Endodermal cell (in vitro differentiated cells): Measurements from ENCODE around the gene ZFP2. TPM values are rescaled to one million over a fixed set of nuclear protein-coding genes. Genes with fewer than 3 reads are reported as not detected.
"Not testable (repeated sequence)": the region's sequence is repeated elsewhere in the genome, so short reads cannot be mapped to it uniquely, and the experiment has no call there.

Source experiments
- DNase-seq: peaks from one replicate; pipeline ENCODE4 v3.0.0-alpha.2; 2017
- H3K27ac ChIP-seq: 2 replicates; pipeline ENCODE4 v1.5.1; 2013; ENCODE audit warnings: mild to moderate bottlenecking, low read depth, low read length, moderate library complexity
- H3K27me3 ChIP-seq: 2 replicates; pipeline ENCODE4 v1.6.1; 2013; ENCODE audit warnings: mild to moderate bottlenecking, low read length, moderate library complexity; ENCODE audit not compliant: insufficient read depth, control insufficient read depth, poor library complexity, severe bottlenecking
- H3K36me3 ChIP-seq: 2 replicates; pipeline ENCODE4 v1.7.0; 2013; ENCODE audit warnings: mild to moderate bottlenecking, low read length, moderate library complexity; ENCODE audit not compliant: control insufficient read depth, insufficient read depth
- H3K4me1 ChIP-seq: one replicate; pipeline ENCODE4 v1.7.0; 2013; ENCODE audit warnings: low read length; ENCODE audit not compliant: control insufficient read depth, insufficient read depth
- H3K4me3 ChIP-seq: 2 replicates; pipeline ENCODE4 v1.5.1; 2013; ENCODE audit warnings: mild to moderate bottlenecking, low read length, moderate library complexity
- H3K9ac ChIP-seq: 2 replicates; pipeline ENCODE4 v1.6.1; 2013; ENCODE audit warnings: mild to moderate bottlenecking, low read length, moderate library complexity; ENCODE audit not compliant: poor library complexity, severe bottlenecking; ENCODE audit errors: extremely low read depth
- H3K9me3 ChIP-seq: 2 replicates; pipeline ENCODE4 v1.6.1; 2013; ENCODE audit warnings: mild to moderate bottlenecking, low read length, moderate library complexity; ENCODE audit not compliant: control insufficient read depth
- H3K27ac Mint-ChIP-seq: 2 replicates; pipeline ENCODE4 v1.8.0; 2020; ENCODE audit warnings: mixed read lengths
- H3K27me3 Mint-ChIP-seq: 2 replicates; pipeline ENCODE4 v1.8.0; 2021; ENCODE audit warnings: mild to moderate bottlenecking, mixed read lengths; ENCODE audit not compliant: insufficient read depth
- H3K36me3 Mint-ChIP-seq: 2 replicates; pipeline ENCODE4 v1.8.0; 2020; ENCODE audit warnings: low read depth, mixed read lengths
- H3K4me1 Mint-ChIP-seq: 2 replicates; pipeline ENCODE4 v1.8.0; 2020; ENCODE audit warnings: mixed read lengths
- H3K4me3 Mint-ChIP-seq: 2 replicates; pipeline ENCODE4 v1.8.0; 2020; ENCODE audit warnings: mild to moderate bottlenecking, moderate library complexity, mixed read lengths
- H3K9me3 Mint-ChIP-seq: 2 replicates; pipeline ENCODE4 v1.8.0; 2020; ENCODE audit warnings: mild to moderate bottlenecking, mixed read lengths
- WGBS, 2 experiments: methylation state at CpG; one replicate each; pipeline versions ENCODE4 v1.1.5 to v1.1.7; 2013; ENCODE audit warnings: missing lambda C conversion rate in 2 of 2, mixed read lengths in 1 of 2; ENCODE audit not compliant: insufficient coverage in 1 of 2, insufficient read length in 1 of 2; 5-methylcytosine and 5-hydroxymethylcytosine counted together
- total RNA-seq, 2 donors: library from RNA; stranded (reverse); fragmentation: NEBNext Ultra II Directional in 1 of 2; extraction: Animal tissue kit (Norgen Biotek cat#: 25700) in 1 of 2; gene quantifications; 2 replicates in 1 of 2; 3 replicates in 1 of 2; pipeline ENCODE4 v1.2.1, GENCODE V29; 2021
- TF ChIP-seq, protein P1 (sequence below): fragments of 200-600 bp; sonication (generic); conservative IDR thresholded peaks from 2 replicates; pipeline ENCODE4 v1.5.0; 2021; ENCODE audit warnings: antibody characterized with exemption, mild to moderate bottlenecking

Gene ZFP2
- total RNA-seq, 2 donors from 2014 or later = 1.8 to 3.3 TPM

GRCh38 chr5:178854284-178854683 lies 41.4 kb upstream of the ZFP2 start:
- no peaks in the 10 kb centered on the region for H3K36me3 ChIP-seq
- H3K4me1 Mint-ChIP-seq = peaks cover 4% of the 10 kb centered on the region
- no peaks in the 10 kb centered on the region for H3K36me3 Mint-ChIP-seq
- no peak overlapping the region for H3K27ac Mint-ChIP-seq
- H3K27me3 ChIP-seq = no peaks in the 10 kb centered on the region
- no peak overlapping the region for H3K4me3 Mint-ChIP-seq
- 81 to 94% methylated on average over 2 to 5 of the region's 5 CpGs for WGBS, 2 experiments
- TF ChIP-seq, protein P1, sequence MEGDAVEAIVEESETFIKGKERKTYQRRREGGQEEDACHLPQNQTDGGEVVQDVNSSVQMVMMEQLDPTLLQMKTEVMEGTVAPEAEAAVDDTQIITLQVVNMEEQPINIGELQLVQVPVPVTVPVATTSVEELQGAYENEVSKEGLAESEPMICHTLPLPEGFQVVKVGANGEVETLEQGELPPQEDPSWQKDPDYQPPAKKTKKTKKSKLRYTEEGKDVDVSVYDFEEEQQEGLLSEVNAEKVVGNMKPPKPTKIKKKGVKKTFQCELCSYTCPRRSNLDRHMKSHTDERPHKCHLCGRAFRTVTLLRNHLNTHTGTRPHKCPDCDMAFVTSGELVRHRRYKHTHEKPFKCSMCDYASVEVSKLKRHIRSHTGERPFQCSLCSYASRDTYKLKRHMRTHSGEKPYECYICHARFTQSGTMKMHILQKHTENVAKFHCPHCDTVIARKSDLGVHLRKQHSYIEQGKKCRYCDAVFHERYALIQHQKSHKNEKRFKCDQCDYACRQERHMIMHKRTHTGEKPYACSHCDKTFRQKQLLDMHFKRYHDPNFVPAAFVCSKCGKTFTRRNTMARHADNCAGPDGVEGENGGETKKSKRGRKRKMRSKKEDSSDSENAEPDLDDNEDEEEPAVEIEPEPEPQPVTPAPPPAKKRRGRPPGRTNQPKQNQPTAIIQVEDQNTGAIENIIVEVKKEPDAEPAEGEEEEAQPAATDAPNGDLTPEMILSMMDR = no peak
- H3K4me1 ChIP-seq = no peaks in the 10 kb centered on the region
- DNase-seq = no peak
- H3K4me3 ChIP-seq = no peak overlapping the region
- H3K9ac ChIP-seq = no peak overlapping the region
- peaks cover 4% of the 10 kb centered on the region for H3K27me3 Mint-ChIP-seq
- H3K9me3 Mint-ChIP-seq = no peaks in the 10 kb centered on the region
- peaks cover 7% of the 10 kb centered on the region for H3K9me3 ChIP-seq
- no peak overlapping the region for H3K27ac ChIP-seq

DNA sequence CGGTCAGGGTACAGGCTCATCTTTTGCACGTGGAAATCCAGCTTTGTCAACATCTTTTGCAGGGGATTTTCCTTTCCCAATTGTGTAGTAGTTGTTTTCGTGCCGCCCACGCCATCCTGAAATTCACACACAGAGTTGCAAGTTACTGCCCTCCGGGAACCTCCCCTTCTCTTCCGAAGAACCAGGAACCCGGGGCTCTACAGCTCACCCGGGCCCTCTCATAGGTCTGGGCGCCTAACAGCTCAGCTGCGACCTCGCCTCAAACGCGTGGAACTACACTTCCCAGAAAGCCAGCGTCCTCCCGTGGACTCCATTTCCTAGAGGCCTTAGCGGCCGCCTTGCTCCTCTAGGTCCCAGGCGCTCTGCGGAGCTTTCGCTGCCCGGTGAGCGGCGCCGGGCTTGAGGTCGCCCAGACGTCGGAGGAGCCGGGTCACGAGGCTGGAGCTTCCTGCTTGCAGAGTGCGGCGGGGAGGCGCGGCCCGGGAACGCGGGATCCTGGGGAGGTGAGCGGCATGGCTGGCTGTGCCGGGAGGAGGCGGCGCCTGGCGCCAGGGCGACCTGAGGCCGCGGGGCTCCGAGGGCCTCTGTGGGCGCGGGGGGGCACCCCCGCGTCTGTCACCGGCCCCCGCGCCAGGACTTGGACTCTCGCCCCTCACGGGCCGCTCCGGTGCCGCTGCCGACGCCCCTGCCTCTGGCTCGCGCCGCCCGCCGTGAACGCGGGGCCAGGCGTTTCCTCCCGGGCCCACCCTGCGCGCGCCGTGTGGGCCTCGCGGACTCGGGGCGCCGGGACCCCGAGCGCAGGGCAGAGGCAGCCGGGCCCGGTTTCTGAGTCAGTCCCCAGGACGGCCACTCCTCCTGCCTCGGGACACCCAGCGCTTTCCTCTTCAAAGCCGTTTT lies 35.8 kb upstream of the ZFP2 start, which contains the start of gene ZNF354B:
ZNF354B (plus strand) TSS at position 329 of the 897 bp plus-strand sequence. CDS start 1,095 bp downstream, outside the sequence.
- peaks cover 14% of the 10 kb centered on the region for H3K4me1 Mint-ChIP-seq

DNA sequence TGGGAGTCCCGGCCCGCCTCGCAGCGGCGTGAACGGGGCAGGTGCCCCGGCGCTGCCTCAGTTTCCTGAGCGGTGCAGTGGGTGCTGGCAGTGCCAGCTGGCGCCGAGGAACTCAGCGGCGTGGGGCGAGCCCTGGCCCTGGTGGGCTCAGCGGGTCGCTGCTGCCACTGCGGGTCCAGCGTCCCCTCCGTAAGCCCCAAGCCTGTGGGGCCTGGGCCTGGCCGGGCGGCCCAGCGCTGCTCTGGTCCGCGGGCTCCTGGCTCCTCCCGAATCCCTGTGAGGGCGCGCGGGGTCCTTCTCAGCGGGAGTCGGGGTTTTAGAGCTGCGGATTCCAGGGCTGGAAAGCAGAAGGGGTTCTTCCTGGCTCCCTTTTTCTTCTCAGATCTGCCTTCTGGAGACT lies 35.1 kb upstream of the ZFP2 start:
- H3K27ac ChIP-seq, DNase-seq, H3K9me3 Mint-ChIP-seq, H3K27me3 Mint-ChIP-seq, H3K27me3 ChIP-seq, H3K27ac Mint-ChIP-seq, H3K4me1 ChIP-seq: not testable (repeated sequence)
- Mint-ChIP-seq H3K36me3 (peaks cover 30% of the 10 kb centered on the region), H3K4me3 (peak overlapping the region; percentile 63), H3K4me1 (peaks cover 14% of the 10 kb centered on the region)
- H3K9ac ChIP-seq = peak overlapping the region; percentile 75
- peak overlapping the region; percentile 79 for H3K4me3 ChIP-seq
- peaks cover 17% of the 10 kb centered on the region for H3K9me3 ChIP-seq
- peaks cover 37% of the 10 kb centered on the region for H3K36me3 ChIP-seq
- no CpG with 5 or more reads among the region's 31 CpGs for WGBS, 2 experiments

More for the DNA sequence above, 35.8 kb upstream of the ZFP2 start, which contains the start of gene ZNF354B:
- peaks cover 17% of the 10 kb centered on the region for H3K9me3 ChIP-seq
- peaks cover 23% of the 10 kb centered on the region for H3K36me3 Mint-ChIP-seq
- H3K9ac ChIP-seq = peak within 1 kb of the TSS; percentile 75
- H3K27me3 Mint-ChIP-seq = no peaks in the 10 kb centered on the region
- WGBS, 2 experiments = 2 to 7% methylated on average over 12 to 85 of the region's 86 CpGs
- no peaks in the 10 kb centered on the region for H3K27me3 ChIP-seq
- H3K36me3 ChIP-seq = peaks cover 32% of the 10 kb centered on the region
- DNase-seq = peak; percentile 96
- peak within 1 kb of the TSS; percentile 79 for H3K4me3 ChIP-seq
- TF ChIP-seq, protein P1 = no peak
- H3K27ac ChIP-seq = peak within 1 kb of the TSS; percentile 47
- H3K27ac Mint-ChIP-seq = peak within 1 kb of the TSS; percentile 55
- H3K4me1 ChIP-seq = no peaks in the 10 kb centered on the region
- H3K4me3 Mint-ChIP-seq = peak within 1 kb of the TSS; percentile 63
- no peaks in the 10 kb centered on the region for H3K9me3 Mint-ChIP-seq
